Measurements from ENCODE around the gene TMED5.

The TMED5 gene

GRCh38 chr1:93102142-93102541, 78.1 kb downstream of the TMED5 start:
- no peak for TF ChIP-seq CTCF (IDR thresholded peaks at IDR 0.05; ENCODE audit: low read depth, low read length, missing control alignments)
- in situ Hi-C loops (cut with HindIII; ENCODE audit: low pct_ligation_motif_present, low sequenced_read_pairs), result no loop called here
- Histone ChIP-seq H3K4me3 (ENCODE audit: low read depth, low read length) (no peak overlapping the region), H3K27ac (no peak overlapping the region), H3K36me3 (replicated peaks) (no peaks in the 10 kb centered on the region), H3K27me3 (replicated peaks) (no peaks in the 10 kb centered on the region)
- DNase-seq, result no peak
